ENCODE measurements around the gene FOCAD. TPM values are rescaled to one million over a fixed set of nuclear protein-coding genes. Genes with fewer than 3 reads are reported as not detected.

FOCAD gene
- total RNA-seq, 1 experiment from 2014 or later = 23.8 TPM

DNA sequence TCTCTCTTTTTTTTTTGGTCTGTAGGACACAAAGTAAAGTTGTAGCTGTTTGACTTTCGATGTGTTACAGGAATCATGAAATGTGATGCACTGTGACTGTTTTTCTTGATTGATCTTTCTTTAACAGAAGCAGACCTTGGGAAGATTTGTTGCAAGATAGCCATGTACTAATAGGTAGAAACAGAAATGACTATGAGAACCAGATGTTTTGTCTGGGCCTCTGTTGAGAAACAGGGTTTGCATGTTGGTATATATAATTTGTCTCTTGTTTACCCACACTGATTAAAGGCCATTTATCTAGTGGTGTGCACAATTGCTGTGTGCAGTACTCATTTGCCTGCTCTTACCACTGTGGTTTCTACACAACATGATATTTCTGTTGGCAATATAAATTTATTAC, 222.3 kb downstream of the FOCAD start:
- TF ChIP-seq, protein P1, sequence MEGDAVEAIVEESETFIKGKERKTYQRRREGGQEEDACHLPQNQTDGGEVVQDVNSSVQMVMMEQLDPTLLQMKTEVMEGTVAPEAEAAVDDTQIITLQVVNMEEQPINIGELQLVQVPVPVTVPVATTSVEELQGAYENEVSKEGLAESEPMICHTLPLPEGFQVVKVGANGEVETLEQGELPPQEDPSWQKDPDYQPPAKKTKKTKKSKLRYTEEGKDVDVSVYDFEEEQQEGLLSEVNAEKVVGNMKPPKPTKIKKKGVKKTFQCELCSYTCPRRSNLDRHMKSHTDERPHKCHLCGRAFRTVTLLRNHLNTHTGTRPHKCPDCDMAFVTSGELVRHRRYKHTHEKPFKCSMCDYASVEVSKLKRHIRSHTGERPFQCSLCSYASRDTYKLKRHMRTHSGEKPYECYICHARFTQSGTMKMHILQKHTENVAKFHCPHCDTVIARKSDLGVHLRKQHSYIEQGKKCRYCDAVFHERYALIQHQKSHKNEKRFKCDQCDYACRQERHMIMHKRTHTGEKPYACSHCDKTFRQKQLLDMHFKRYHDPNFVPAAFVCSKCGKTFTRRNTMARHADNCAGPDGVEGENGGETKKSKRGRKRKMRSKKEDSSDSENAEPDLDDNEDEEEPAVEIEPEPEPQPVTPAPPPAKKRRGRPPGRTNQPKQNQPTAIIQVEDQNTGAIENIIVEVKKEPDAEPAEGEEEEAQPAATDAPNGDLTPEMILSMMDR (IDR thresholded peaks at IDR 0.05; ENCODE audit: unreplicated experiment) = no peak
- no peak overlapping the region for H3K27ac Mint-ChIP-seq (ENCODE audit: unreplicated experiment)
- CTCF ChIA-PET = no interaction called here
- intact Hi-C loops (cut with micrococcal nuclease; ENCODE audit: unreplicated experiment) = no loop called here
- BruUV-seq (replicated peaks) = no TSS peak
- no peaks in the 10 kb centered on the region for H3K4me1 Mint-ChIP-seq (ENCODE audit: low read depth, unreplicated experiment)
- DNase-seq = no peak
- H3K36me3 Mint-ChIP-seq (ENCODE audit: insufficient read depth, unreplicated experiment) = no peaks in the 10 kb centered on the region
- H3K4me3 Mint-ChIP-seq (ENCODE audit: low read depth, unreplicated experiment) = no peak overlapping the region
- no peaks in the 10 kb centered on the region for H3K27me3 Mint-ChIP-seq (ENCODE audit: unreplicated experiment)
- no peaks in the 10 kb centered on the region for H3K9me3 Mint-ChIP-seq (ENCODE audit: low read depth, unreplicated experiment)

DNA sequence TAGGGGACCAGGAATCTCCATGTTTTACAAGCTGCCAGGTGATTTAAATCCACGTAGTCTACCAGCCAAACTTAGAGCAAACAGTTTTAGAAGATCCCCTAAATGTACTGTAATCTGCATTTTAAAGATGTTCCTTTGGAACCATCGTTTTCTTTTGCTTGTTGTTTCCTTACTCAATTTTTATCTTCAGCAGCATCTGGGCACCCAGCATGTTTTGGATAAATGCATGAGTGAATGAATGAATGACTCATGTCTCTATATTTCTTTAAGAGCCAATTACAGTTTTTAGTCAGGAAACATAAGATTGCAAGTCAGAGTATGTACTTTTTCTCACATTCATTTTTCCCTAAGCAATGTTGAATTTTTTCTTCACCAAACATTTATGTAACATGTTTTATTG, 224.4 kb downstream of the FOCAD start:
- intact Hi-C loops (cut with micrococcal nuclease; ENCODE audit: unreplicated experiment) = no loop called here
- H3K9me3 Mint-ChIP-seq (ENCODE audit: low read depth, unreplicated experiment) = no peaks in the 10 kb centered on the region
- no peak for DNase-seq
- no TSS peak for BruUV-seq (replicated peaks)
- H3K36me3 Mint-ChIP-seq (ENCODE audit: insufficient read depth, unreplicated experiment) = no peaks in the 10 kb centered on the region
- no peak overlapping the region for H3K4me3 Mint-ChIP-seq (ENCODE audit: low read depth, unreplicated experiment)
- CTCF ChIA-PET = no interaction called here
- H3K27me3 Mint-ChIP-seq (ENCODE audit: unreplicated experiment) = no peaks in the 10 kb centered on the region
- H3K4me1 Mint-ChIP-seq (ENCODE audit: low read depth, unreplicated experiment) = no peaks in the 10 kb centered on the region
- TF ChIP-seq, protein P1 (IDR thresholded peaks at IDR 0.05; ENCODE audit: unreplicated experiment) = no peak
- H3K27ac Mint-ChIP-seq (ENCODE audit: unreplicated experiment) = no peak overlapping the region

DNA sequence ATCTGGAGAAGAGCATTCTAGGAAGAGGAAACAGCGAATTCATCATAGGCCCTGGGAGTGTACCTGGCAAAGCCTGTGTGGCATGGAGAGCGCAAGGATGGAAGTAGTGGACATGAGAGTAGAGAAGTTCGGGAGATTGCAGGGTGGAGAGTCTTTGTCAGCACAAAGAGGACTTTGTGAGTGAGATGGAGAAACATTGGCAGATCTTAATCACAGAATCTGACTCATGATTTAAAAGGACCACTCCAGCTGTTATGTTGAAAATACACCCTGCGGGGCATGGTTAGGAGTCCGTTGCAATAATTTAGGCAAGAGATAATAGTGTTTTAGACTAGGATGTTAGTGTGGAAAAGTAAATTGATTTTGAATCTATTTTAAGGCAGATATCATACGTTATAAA, 230.5 kb downstream of the FOCAD start:
- intact Hi-C loops (cut with micrococcal nuclease; ENCODE audit: unreplicated experiment) = loop anchor here (10.0 kb wide), 1 partner anchor 60 kb away; no protein-coding TSS in a partner anchor
- H3K27me3 Mint-ChIP-seq (ENCODE audit: unreplicated experiment) = no peaks in the 10 kb centered on the region
- H3K36me3 Mint-ChIP-seq (ENCODE audit: insufficient read depth, unreplicated experiment) = no peaks in the 10 kb centered on the region
- BruUV-seq (replicated peaks) = no TSS peak
- no peaks in the 10 kb centered on the region for H3K9me3 Mint-ChIP-seq (ENCODE audit: low read depth, unreplicated experiment)
- TF ChIP-seq, protein P1 (IDR thresholded peaks at IDR 0.05; ENCODE audit: unreplicated experiment) = no peak
- no peak for DNase-seq
- no peak overlapping the region for H3K27ac Mint-ChIP-seq (ENCODE audit: unreplicated experiment)
- CTCF ChIA-PET = no interaction called here
- H3K4me1 Mint-ChIP-seq (ENCODE audit: low read depth, unreplicated experiment) = no peaks in the 10 kb centered on the region
- no peak overlapping the region for H3K4me3 Mint-ChIP-seq (ENCODE audit: low read depth, unreplicated experiment)

DNA sequence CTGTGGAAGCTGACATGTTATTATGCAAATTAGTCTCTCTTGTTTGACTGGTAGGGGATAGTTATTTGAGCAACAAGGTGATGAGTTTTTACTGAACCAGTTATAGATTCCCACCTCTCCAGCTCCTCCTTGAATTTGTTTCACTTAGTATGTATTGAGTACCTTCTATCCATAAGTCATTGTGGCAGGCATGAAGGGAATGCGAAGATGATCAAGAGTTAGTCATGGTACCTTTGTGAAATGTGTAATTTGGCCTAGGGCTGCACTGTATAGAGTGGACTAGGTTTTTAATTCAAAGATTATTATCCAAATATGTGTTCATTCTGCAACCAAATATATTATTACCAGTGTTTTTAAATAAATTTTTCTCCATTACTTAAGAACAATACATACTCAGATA, 237.3 kb downstream of the FOCAD start:
- no TSS peak for BruUV-seq (replicated peaks)
- Mint-ChIP-seq H3K27me3 (ENCODE audit: unreplicated experiment) (no peaks in the 10 kb centered on the region), H3K4me1 (ENCODE audit: low read depth, unreplicated experiment) (no peaks in the 10 kb centered on the region), H3K27ac (ENCODE audit: unreplicated experiment) (no peak overlapping the region), H3K4me3 (ENCODE audit: low read depth, unreplicated experiment) (no peak overlapping the region), H3K36me3 (ENCODE audit: insufficient read depth, unreplicated experiment) (no peaks in the 10 kb centered on the region), H3K9me3 (ENCODE audit: low read depth, unreplicated experiment) (no peaks in the 10 kb centered on the region)
- TF ChIP-seq, protein P1 (IDR thresholded peaks at IDR 0.05; ENCODE audit: unreplicated experiment) = no peak
- intact Hi-C loops (cut with micrococcal nuclease; ENCODE audit: unreplicated experiment) = loop anchor here (10.0 kb wide), 1 partner anchor 567 kb away; no protein-coding TSS in a partner anchor
- no peak for DNase-seq
- CTCF ChIA-PET = no interaction called here

All from Calu3 (cell line).